A673 (cell line): ENCODE data around the gene ZNF444. TPM values are rescaled to one million over a fixed set of nuclear protein-coding genes. Genes with fewer than 3 reads are reported as not detected.

Experiments
- total RNA-seq: library from RNA; stranded (reverse); gene quantifications from 2 replicates; pipeline ENCODE4 v1.2.3, GENCODE V29; 2021

ZNF444 gene
- total RNA-seq, 1 experiment from 2014 or later: 45.3 TPM

Other genes starting within 250 kb of the ZNF444 start
- gene NLRP13, start 209.0 kb upstream of the ZNF444 start, total RNA-seq: not detected in 2 replicates
- gene NLRP8, start 193.5 kb upstream of the ZNF444 start, total RNA-seq: not detected in 2 replicates
- gene NLRP5, start 154.5 kb upstream of the ZNF444 start, total RNA-seq: not detected in 2 replicates
- 48.6 and 51.0 TPM in 2 replicates for gene ZNF787, start 20.0 kb upstream of the ZNF444 start, total RNA-seq
- not detected in 2 replicates for gene GALP, start 34.7 kb downstream of the ZNF444 start, total RNA-seq
- gene ZSCAN5B, start 56.5 kb downstream of the ZNF444 start, total RNA-seq: not detected in 2 replicates
- not detected in 2 replicates for gene ZSCAN5C, start 61.0 kb downstream of the ZNF444 start, total RNA-seq
- gene EDDM13, start 131.5 kb downstream of the ZNF444 start, total RNA-seq: not detected in 2 replicates
- 15.5 and 18.8 TPM in 2 replicates for gene ZSCAN5A, start 173.6 kb downstream of the ZNF444 start, total RNA-seq